Measurements from ENCODE around the gene ASCC3.

The ASCC3 gene

DNA sequence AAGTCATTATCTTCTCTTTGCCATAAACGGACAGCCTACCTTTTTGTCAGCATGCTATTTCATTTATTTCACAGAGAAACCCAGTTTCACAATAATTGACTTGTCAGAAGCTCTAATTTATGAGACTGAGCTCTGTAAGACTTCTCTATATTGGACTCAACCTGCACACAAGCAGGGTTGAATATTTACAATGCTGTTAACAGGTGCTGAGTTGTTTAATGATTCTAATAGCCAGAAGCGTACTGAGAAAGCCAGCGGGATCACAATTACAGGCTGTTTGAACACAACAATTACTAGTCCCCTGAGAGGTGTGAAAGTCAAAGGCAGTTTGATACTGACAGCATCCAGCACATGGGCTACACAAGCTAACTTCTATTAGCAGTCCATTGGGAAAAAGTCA lies 288.2 kb downstream of the ASCC3 start:
- TF ChIP-seq, protein P1, sequence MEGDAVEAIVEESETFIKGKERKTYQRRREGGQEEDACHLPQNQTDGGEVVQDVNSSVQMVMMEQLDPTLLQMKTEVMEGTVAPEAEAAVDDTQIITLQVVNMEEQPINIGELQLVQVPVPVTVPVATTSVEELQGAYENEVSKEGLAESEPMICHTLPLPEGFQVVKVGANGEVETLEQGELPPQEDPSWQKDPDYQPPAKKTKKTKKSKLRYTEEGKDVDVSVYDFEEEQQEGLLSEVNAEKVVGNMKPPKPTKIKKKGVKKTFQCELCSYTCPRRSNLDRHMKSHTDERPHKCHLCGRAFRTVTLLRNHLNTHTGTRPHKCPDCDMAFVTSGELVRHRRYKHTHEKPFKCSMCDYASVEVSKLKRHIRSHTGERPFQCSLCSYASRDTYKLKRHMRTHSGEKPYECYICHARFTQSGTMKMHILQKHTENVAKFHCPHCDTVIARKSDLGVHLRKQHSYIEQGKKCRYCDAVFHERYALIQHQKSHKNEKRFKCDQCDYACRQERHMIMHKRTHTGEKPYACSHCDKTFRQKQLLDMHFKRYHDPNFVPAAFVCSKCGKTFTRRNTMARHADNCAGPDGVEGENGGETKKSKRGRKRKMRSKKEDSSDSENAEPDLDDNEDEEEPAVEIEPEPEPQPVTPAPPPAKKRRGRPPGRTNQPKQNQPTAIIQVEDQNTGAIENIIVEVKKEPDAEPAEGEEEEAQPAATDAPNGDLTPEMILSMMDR (IDR thresholded peaks at IDR 0.05): no peak
- intact Hi-C loops (cut with DNase I; ENCODE audit: low total_unique reads): no loop called here
- DNase-seq: no peak

GRCh38 chr6:100577425-100577824 lies 303.7 kb downstream of the ASCC3 start:
- DNase-seq: no peak

More for the DNA sequence above, 288.2 kb downstream of the ASCC3 start:
- H3K4me3 ChIP-seq: no peak overlapping the region
- H3K27me3 ChIP-seq: no peaks in the 10 kb centered on the region
- peaks cover 0 to 10% (median 1%) of the 10 kb centered on the region in 4 donors for H3K4me1 ChIP-seq
- H3K36me3 ChIP-seq: peaks cover under 1 to 23% (median 14%) of the 10 kb centered on the region in 3 donors
- H3K9me3 ChIP-seq: no peaks in the 10 kb centered on the region
- no peak overlapping the region for H3K27ac ChIP-seq

GRCh38 chr6:100575921-100576320 lies 305.2 kb downstream of the ASCC3 start:
- Histone ChIP-seq H3K27ac (no peak overlapping the region), H3K27me3 (no peaks in the 10 kb centered on the region), H3K9me3 (no peaks in the 10 kb centered on the region), H3K4me1 (no peaks in the 10 kb centered on the region), H3K4me3 (no peak overlapping the region), H3K36me3 (peaks cover 0 to 6% (median 5%) of the 10 kb centered on the region in 3 donors)
- no peak for DNase-seq
- TF ChIP-seq, protein P1 (IDR thresholded peaks at IDR 0.05): no peak
- intact Hi-C loops (cut with DNase I; ENCODE audit: low total_unique reads): no loop called here

More at GRCh38 chr6:100577425-100577824, 303.7 kb downstream of the ASCC3 start:
- Histone ChIP-seq H3K4me3 (no peak overlapping the region), H3K36me3 (peaks cover 0 to under 1% (median 0%) of the 10 kb centered on the region in 3 donors), H3K9me3 (no peaks in the 10 kb centered on the region), H3K27ac (no peak overlapping the region), H3K27me3 (no peaks in the 10 kb centered on the region), H3K4me1 (no peaks in the 10 kb centered on the region)
- intact Hi-C loops (cut with DNase I; ENCODE audit: low total_unique reads): no loop called here
- TF ChIP-seq, protein P1 (IDR thresholded peaks at IDR 0.05): no peak

GRCh38 chr6:100574836-100575235 lies 306.3 kb downstream of the ASCC3 start:
- H3K4me1 ChIP-seq: no peaks in the 10 kb centered on the region
- no peak overlapping the region for H3K4me3 ChIP-seq
- H3K9me3 ChIP-seq: no peaks in the 10 kb centered on the region
- H3K27ac ChIP-seq: no peak overlapping the region
- DNase-seq: no peak
- TF ChIP-seq, protein P1 (IDR thresholded peaks at IDR 0.05): no peak
- intact Hi-C loops (cut with DNase I; ENCODE audit: low total_unique reads): no loop called here
- peaks cover 3 to 13% (median 7%) of the 10 kb centered on the region in 3 donors for H3K36me3 ChIP-seq
- no peaks in the 10 kb centered on the region for H3K27me3 ChIP-seq

DNA sequence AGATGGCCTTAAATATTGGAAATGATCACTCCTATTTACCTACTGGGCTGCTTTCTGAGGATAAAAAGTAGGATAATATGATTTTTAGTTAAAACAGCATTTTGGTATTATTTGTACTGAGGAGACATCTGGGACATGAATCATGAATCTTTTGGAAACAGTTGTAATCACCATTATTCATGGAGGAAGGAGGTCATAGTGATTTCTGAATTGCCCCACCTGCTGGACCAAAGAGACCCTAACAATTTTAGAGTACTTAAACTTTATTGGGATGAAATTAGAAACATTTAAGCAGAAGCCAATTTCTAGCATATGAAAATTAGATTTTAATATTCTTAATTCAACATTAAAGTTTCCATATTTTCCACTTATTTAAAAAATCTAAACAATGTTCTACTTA lies 308.0 kb downstream of the ASCC3 start:
- no peak for DNase-seq
- no peak overlapping the region for H3K27ac ChIP-seq
- intact Hi-C loops (cut with DNase I; ENCODE audit: low total_unique reads): no loop called here
- no peaks in the 10 kb centered on the region for H3K27me3 ChIP-seq
- H3K4me1 ChIP-seq: no peaks in the 10 kb centered on the region
- no peaks in the 10 kb centered on the region for H3K9me3 ChIP-seq
- no peak overlapping the region for H3K4me3 ChIP-seq
- H3K36me3 ChIP-seq: peaks cover 3 to 13% (median 7%) of the 10 kb centered on the region in 3 donors
- TF ChIP-seq, protein P1 (IDR thresholded peaks at IDR 0.05): no peak

- Histone ChIP-seq H3K4me3 (no peak overlapping the region), H3K36me3 (peaks cover 7 to 13% (median 8%) of the 10 kb centered on the region in 3 donors), H3K9me3 (no peaks in the 10 kb centered on the region), H3K4me1 (no peaks in the 10 kb centered on the region), H3K27me3 (no peaks in the 10 kb centered on the region), H3K27ac (no peak overlapping the region)
- TF ChIP-seq, protein P1 (IDR thresholded peaks at IDR 0.05): no peak
- intact Hi-C loops (cut with DNase I; ENCODE audit: low total_unique reads): no loop called here
- DNase-seq: no peak
Measured at GRCh38 chr6:100568255-100568654, 312.9 kb downstream of the ASCC3 start.

All from tibial artery (tissue), 4 donors.